Activated naive CD8-positive, alpha-beta T cell treated with anti-CD3 and anti-CD28 coated beads for 36 hours (primary cell): Measurements from ENCODE around the gene VIL1. TPM values are rescaled to one million over a fixed set of nuclear protein-coding genes. Genes with fewer than 3 reads are reported as not detected.

Source experiments
- DNase-seq: peaks from one replicate; pipeline ENCODE4 v3.0.0; 2021
- H3K27ac Mint-ChIP-seq: one replicate; pipeline ENCODE4 v1.8.0; 2022; ENCODE audit warnings: mild to moderate bottlenecking, moderate library complexity, mixed read lengths
- H3K27me3 Mint-ChIP-seq: one replicate; pipeline ENCODE4 v1.8.0; 2022; ENCODE audit warnings: mild to moderate bottlenecking, mixed read lengths
- H3K36me3 Mint-ChIP-seq: one replicate; pipeline ENCODE4 v1.8.0; 2021; ENCODE audit warnings: mild to moderate bottlenecking, mixed read lengths
- H3K4me1 Mint-ChIP-seq: one replicate; pipeline ENCODE4 v1.8.0; 2021; ENCODE audit warnings: mixed read lengths
- H3K4me3 Mint-ChIP-seq: one replicate; pipeline ENCODE4 v1.8.0; 2022; ENCODE audit warnings: mild to moderate bottlenecking, moderate library complexity, mixed read lengths
- H3K9me3 Mint-ChIP-seq: one replicate; pipeline ENCODE4 v1.8.0; 2022; ENCODE audit warnings: mixed read lengths
- total RNA-seq, 2 experiments: library from RNA; stranded (reverse); gene quantifications; one replicate each; pipeline ENCODE4 v1.2.3, GENCODE V29; 2021

The VIL1 gene
- total RNA-seq, 2 experiments from 2014 or later, result not detected

GRCh38 chr2:218435003-218435982, 16.4 kb downstream of the VIL1 start:
- DNase-seq, result no peak
- Mint-ChIP-seq H3K36me3 (no peaks in the 10 kb centered on the region), H3K4me3 (no peak overlapping the region), H3K27ac (no peak overlapping the region), H3K27me3 (no peaks in the 10 kb centered on the region), H3K4me1 (no peaks in the 10 kb centered on the region), H3K9me3 (no peaks in the 10 kb centered on the region)

GRCh38 chr2:218436992-218437391, 18.1 kb downstream of the VIL1 start:
- Mint-ChIP-seq H3K27me3 (no peaks in the 10 kb centered on the region), H3K4me1 (peaks cover 2% of the 10 kb centered on the region), H3K4me3 (no peak overlapping the region), H3K27ac (no peak overlapping the region), H3K9me3 (no peaks in the 10 kb centered on the region), H3K36me3 (no peaks in the 10 kb centered on the region)
- no peak for DNase-seq

GRCh38 chr2:218437969-218438368, 19.0 kb downstream of the VIL1 start:
- H3K27me3 Mint-ChIP-seq, result no peaks in the 10 kb centered on the region
- H3K4me1 Mint-ChIP-seq, result peaks cover 2% of the 10 kb centered on the region
- no peak overlapping the region for H3K4me3 Mint-ChIP-seq
- H3K9me3 Mint-ChIP-seq, result no peaks in the 10 kb centered on the region
- no peak overlapping the region for H3K27ac Mint-ChIP-seq
- DNase-seq, result no peak
- H3K36me3 Mint-ChIP-seq, result no peaks in the 10 kb centered on the region

- DNase-seq, result no peak
- no peaks in the 10 kb centered on the region for H3K36me3 Mint-ChIP-seq
- no peaks in the 10 kb centered on the region for H3K27me3 Mint-ChIP-seq
- H3K9me3 Mint-ChIP-seq, result no peaks in the 10 kb centered on the region
- no peak overlapping the region for H3K4me3 Mint-ChIP-seq
- peaks cover 2% of the 10 kb centered on the region for H3K4me1 Mint-ChIP-seq
- no peak overlapping the region for H3K27ac Mint-ChIP-seq
These were observed 19.7 kb downstream of the VIL1 start for GRCh38 chr2:218438596-218438995.

- no peaks in the 10 kb centered on the region for H3K27me3 Mint-ChIP-seq
- peaks cover 6% of the 10 kb centered on the region for H3K36me3 Mint-ChIP-seq
- no peak overlapping the region for H3K27ac Mint-ChIP-seq
- no peaks in the 10 kb centered on the region for H3K9me3 Mint-ChIP-seq
- no peak overlapping the region for H3K4me3 Mint-ChIP-seq
- no peak for DNase-seq
- H3K4me1 Mint-ChIP-seq, result peaks cover 2% of the 10 kb centered on the region
These were observed 25.9 kb downstream of the VIL1 start for GRCh38 chr2:218444692-218445357.

GRCh38 chr2:218445602-218446001, 26.7 kb downstream of the VIL1 start:
- Mint-ChIP-seq H3K4me1 (peaks cover 2% of the 10 kb centered on the region), H3K36me3 (peaks cover 6% of the 10 kb centered on the region), H3K9me3 (no peaks in the 10 kb centered on the region), H3K27me3 (no peaks in the 10 kb centered on the region), H3K4me3 (no peak overlapping the region), H3K27ac (no peak overlapping the region)
- DNase-seq, result no peak

GRCh38 chr2:218446547-218446946, 27.6 kb downstream of the VIL1 start:
- Mint-ChIP-seq H3K4me3 (no peak overlapping the region), H3K9me3 (no peaks in the 10 kb centered on the region), H3K36me3 (peaks cover 6% of the 10 kb centered on the region), H3K4me1 (no peaks in the 10 kb centered on the region), H3K27me3 (no peaks in the 10 kb centered on the region), H3K27ac (no peak overlapping the region)
- no peak for DNase-seq

- Mint-ChIP-seq H3K27me3 (no peaks in the 10 kb centered on the region), H3K4me1 (no peaks in the 10 kb centered on the region), H3K36me3 (peaks cover 6% of the 10 kb centered on the region), H3K9me3 (no peaks in the 10 kb centered on the region), H3K27ac (no peak overlapping the region), H3K4me3 (no peak overlapping the region)
- no peak for DNase-seq
These were observed 28.1 kb downstream of the VIL1 start for GRCh38 chr2:218447072-218447471.

GRCh38 chr2:218448934-218449333, 30.0 kb downstream of the VIL1 start:
- no peak for DNase-seq
- Mint-ChIP-seq H3K4me3 (no peak overlapping the region), H3K27ac (no peak overlapping the region), H3K36me3 (peaks cover 12% of the 10 kb centered on the region), H3K27me3 (no peaks in the 10 kb centered on the region), H3K4me1 (no peaks in the 10 kb centered on the region), H3K9me3 (no peaks in the 10 kb centered on the region)

- peaks cover 40% of the 10 kb centered on the region for H3K36me3 Mint-ChIP-seq
- no peaks in the 10 kb centered on the region for H3K4me1 Mint-ChIP-seq
- no peaks in the 10 kb centered on the region for H3K27me3 Mint-ChIP-seq
- no peak overlapping the region for H3K4me3 Mint-ChIP-seq
- DNase-seq, result no peak
- H3K9me3 Mint-ChIP-seq, result peaks cover 7% of the 10 kb centered on the region
- H3K27ac Mint-ChIP-seq, result no peak overlapping the region
These were observed 33.2 kb downstream of the VIL1 start for GRCh38 chr2:218452079-218452478.

GRCh38 chr2:218456849-218457248, 37.9 kb downstream of the VIL1 start:
- H3K27me3 Mint-ChIP-seq, result no peaks in the 10 kb centered on the region
- H3K4me1 Mint-ChIP-seq, result no peaks in the 10 kb centered on the region
- H3K4me3 Mint-ChIP-seq, result no peak overlapping the region
- peaks cover 7% of the 10 kb centered on the region for H3K9me3 Mint-ChIP-seq
- DNase-seq, result no peak
- H3K36me3 Mint-ChIP-seq, result peaks cover 45% of the 10 kb centered on the region
- H3K27ac Mint-ChIP-seq, result no peak overlapping the region

- H3K36me3 Mint-ChIP-seq, result peaks cover 42% of the 10 kb centered on the region
These were observed 39.7 kb downstream of the VIL1 start for GRCh38 chr2:218458598-218458997.

GRCh38 chr2:218465987-218466633, 47.2 kb downstream of the VIL1 start:
- Mint-ChIP-seq H3K4me3 (no peak overlapping the region), H3K36me3 (peaks cover 27% of the 10 kb centered on the region), H3K27ac (no peak overlapping the region), H3K4me1 (peaks cover 5% of the 10 kb centered on the region), H3K27me3 (no peaks in the 10 kb centered on the region), H3K9me3 (no peaks in the 10 kb centered on the region)
- DNase-seq, result no peak

More at GRCh38 chr2:218458598-218458997, 39.7 kb downstream of the VIL1 start:
- H3K4me3 Mint-ChIP-seq, result no peak overlapping the region
- peaks cover 7% of the 10 kb centered on the region for H3K9me3 Mint-ChIP-seq
- H3K27ac Mint-ChIP-seq, result no peak overlapping the region
- DNase-seq, result no peak
- H3K4me1 Mint-ChIP-seq, result no peaks in the 10 kb centered on the region
- H3K27me3 Mint-ChIP-seq, result no peaks in the 10 kb centered on the region

GRCh38 chr2:218470448-218470847, 51.5 kb downstream of the VIL1 start:
- no peaks in the 10 kb centered on the region for H3K27me3 Mint-ChIP-seq
- H3K4me3 Mint-ChIP-seq, result no peak overlapping the region
- peaks cover 33% of the 10 kb centered on the region for H3K36me3 Mint-ChIP-seq
- peaks cover 9% of the 10 kb centered on the region for H3K4me1 Mint-ChIP-seq
- H3K9me3 Mint-ChIP-seq, result no peaks in the 10 kb centered on the region
- no peak for DNase-seq
- H3K27ac Mint-ChIP-seq, result peak overlapping the region; percentile 49

GRCh38 chr2:218471036-218471435, 52.1 kb downstream of the VIL1 start:
- Mint-ChIP-seq H3K4me1 (peaks cover 9% of the 10 kb centered on the region), H3K4me3 (no peak overlapping the region), H3K9me3 (no peaks in the 10 kb centered on the region), H3K36me3 (peaks cover 33% of the 10 kb centered on the region), H3K27ac (peak overlapping the region; percentile 63), H3K27me3 (no peaks in the 10 kb centered on the region)
- DNase-seq, result no peak
